IPS-15b (cell line): ENCODE measurements around the gene CEP112.

Experiments
- H3K27me3 ChIP-seq: one replicate; pipeline ENCODE4 v1.6.1; 2013; ENCODE audit warnings: low read length; ENCODE audit not compliant: control insufficient read depth, insufficient read depth
- H3K36me3 ChIP-seq: one replicate; pipeline ENCODE4 v1.6.1; 2013; ENCODE audit warnings: low read length; ENCODE audit not compliant: control insufficient read depth, insufficient read depth
- H3K4me1 ChIP-seq: one replicate; pipeline ENCODE4 v1.6.1; 2013; ENCODE audit warnings: mild to moderate bottlenecking, low read length; ENCODE audit not compliant: control insufficient read depth, insufficient read depth
- H3K4me3 ChIP-seq: one replicate; pipeline ENCODE4 v1.5.1; 2013; ENCODE audit warnings: low read depth, low read length
- H3K9ac ChIP-seq: one replicate; pipeline ENCODE4 v1.6.1; 2013; ENCODE audit warnings: low read depth, mild to moderate bottlenecking, low read length
- H3K9me3 ChIP-seq: one replicate; pipeline ENCODE4 v1.6.1; 2013; ENCODE audit warnings: mild to moderate bottlenecking, low read length; ENCODE audit not compliant: control insufficient read depth, insufficient read depth

Gene CEP112

DNA sequence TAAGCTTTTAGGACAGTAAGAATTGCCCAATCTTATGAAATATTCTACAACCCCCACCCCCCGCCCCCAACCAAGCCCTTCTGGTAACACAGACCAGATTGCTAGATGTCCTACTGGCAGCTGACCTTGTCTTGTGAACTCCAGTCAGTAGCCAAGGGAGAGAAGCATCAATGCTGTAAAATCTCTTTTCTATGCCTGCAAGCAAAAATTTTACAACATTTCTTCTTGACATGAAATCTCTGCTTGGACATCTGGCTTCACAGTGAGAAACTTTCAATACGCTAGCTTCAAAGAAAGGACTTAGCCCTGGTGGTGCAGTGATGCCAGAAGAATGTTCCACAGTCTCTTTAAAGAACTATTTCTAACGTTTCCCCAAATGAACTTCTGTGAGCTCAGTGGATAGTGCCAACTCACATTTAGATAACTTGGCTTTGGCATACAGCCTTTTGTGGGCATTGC lies 461.2 kb downstream of the CEP112 start:
- Histone ChIP-seq H3K4me3 (no peak overlapping the region), H3K27me3 (no peaks in the 10 kb centered on the region), H3K9ac (no peak overlapping the region), H3K4me1 (no peaks in the 10 kb centered on the region), H3K9me3 (no peaks in the 10 kb centered on the region), H3K36me3 (no peaks in the 10 kb centered on the region)

DNA sequence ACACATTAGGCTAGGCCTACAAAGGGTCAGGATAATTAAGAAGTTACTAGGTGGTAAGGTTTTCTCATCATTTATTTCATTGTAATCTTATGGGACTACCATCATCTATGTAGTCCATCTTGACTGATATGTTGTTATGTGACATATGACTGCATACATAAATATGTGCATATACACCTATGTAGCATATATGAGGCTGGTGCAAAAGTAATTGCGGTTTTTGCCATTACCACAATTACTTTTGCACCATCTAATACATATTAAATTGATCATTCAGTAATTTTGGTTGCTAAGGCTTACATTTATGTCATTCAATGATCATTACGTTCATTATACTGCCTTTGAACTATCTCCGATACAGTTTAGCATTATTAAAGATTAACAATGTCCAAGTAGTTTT lies 462.7 kb downstream of the CEP112 start:
- H3K9ac ChIP-seq: no peak overlapping the region

DNA sequence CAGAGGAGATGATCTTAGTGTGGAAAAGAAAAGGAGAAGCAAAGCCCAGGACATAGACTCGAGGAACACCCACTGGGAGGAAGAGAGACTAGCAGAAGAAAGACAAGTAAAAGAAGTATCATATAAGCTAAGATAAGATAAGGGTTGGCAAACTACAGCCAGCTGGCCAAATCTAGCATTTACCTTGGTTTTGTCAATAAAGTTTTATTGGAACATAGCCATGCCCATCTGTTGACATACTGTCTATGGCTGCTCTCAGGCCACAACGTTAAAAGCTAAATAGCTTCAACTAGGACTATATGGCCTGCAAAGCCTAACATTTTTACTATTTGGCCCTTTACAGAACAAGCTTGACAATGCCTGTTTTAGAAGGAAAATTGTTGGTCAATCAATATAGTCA lies 464.1 kb downstream of the CEP112 start:
- Histone ChIP-seq H3K27me3 (no peaks in the 10 kb centered on the region), H3K4me1 (no peaks in the 10 kb centered on the region), H3K9ac (no peak overlapping the region), H3K9me3 (no peaks in the 10 kb centered on the region), H3K4me3 (no peak overlapping the region), H3K36me3 (no peaks in the 10 kb centered on the region)

More for the DNA sequence above, 462.7 kb downstream of the CEP112 start:
- H3K4me1 ChIP-seq: no peaks in the 10 kb centered on the region
- H3K9me3 ChIP-seq: no peaks in the 10 kb centered on the region
- H3K4me3 ChIP-seq: no peak overlapping the region
- no peaks in the 10 kb centered on the region for H3K27me3 ChIP-seq
- no peaks in the 10 kb centered on the region for H3K36me3 ChIP-seq

DNA sequence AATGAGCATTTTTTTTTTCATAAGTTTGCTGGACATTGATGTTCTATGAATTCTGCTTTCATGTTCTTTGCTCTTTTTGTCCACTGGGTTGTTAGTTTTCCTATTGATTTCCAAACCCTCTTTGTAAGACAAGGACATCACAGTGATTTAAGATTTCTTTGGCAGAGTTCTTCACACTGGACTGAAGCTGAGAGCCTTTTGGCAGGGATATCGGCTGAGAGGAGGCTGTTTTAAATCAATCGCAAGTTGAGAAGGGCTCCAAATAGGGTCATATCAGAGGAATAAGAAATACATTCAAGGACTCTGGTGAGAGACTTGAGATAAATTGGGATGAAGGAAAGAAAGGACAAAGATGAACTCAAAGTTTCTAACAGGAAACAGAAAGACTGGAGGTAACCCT lies 464.7 kb downstream of the CEP112 start:
- Histone ChIP-seq H3K36me3 (no peaks in the 10 kb centered on the region), H3K27me3 (no peaks in the 10 kb centered on the region), H3K4me3 (no peak overlapping the region), H3K9ac (no peak overlapping the region), H3K4me1 (no peaks in the 10 kb centered on the region), H3K9me3 (no peaks in the 10 kb centered on the region)

DNA sequence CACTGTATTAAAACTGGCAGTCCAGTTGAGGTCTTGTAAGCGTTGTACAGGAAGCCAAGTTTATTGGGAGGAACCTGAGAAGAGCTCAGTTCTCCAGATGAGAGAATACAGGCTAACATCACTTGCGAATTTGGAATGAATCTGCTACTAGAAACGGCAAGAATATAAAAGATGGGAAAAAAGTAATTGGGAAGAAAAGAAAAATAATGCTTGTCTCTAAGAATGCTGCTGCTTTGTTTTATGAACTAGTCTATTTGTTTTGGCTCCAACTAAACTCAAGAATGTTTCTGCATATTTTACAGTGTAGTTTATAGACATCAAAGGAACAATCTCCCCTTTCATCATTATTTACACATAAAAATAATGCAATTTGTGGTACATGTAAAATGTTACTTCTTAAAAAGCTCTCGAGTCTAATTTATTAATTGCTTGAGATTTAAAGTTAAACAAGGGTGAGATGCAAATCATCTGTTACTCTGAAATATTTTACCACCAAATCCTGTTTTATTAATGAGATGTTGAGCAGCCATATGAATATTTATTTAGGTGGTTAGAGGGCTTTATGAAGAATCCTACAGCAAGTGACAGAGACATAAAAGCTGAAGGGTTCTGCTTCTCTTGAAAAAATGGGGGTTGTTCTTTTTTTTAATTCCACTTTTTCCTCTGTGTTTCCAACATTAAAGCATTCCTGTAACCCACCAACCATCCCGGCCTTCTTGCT lies 468.3 kb downstream of the CEP112 start:
- no peak overlapping the region for H3K9ac ChIP-seq
- no peaks in the 10 kb centered on the region for H3K4me1 ChIP-seq
- no peak overlapping the region for H3K4me3 ChIP-seq
- no peaks in the 10 kb centered on the region for H3K27me3 ChIP-seq
- H3K36me3 ChIP-seq: no peaks in the 10 kb centered on the region
- H3K9me3 ChIP-seq: no peaks in the 10 kb centered on the region

DNA sequence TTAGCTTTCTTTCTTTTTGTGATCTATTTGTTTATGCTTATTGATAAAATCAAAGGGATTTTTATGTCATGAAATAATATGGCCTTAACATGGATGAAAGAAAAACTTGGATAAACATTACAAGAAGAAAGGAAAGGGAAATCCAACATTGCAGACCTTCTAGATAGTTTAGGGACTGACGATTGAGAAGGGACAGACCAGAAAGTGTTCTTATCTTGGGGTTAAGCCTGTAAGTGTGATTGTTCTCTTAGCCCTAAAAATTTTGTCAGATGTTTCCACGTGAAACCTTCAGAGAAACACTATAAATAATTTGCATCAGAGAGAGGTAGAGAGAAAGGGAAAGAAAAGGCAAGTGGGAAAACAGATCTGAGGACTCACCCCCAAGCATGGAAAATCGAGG lies 473.3 kb downstream of the CEP112 start:
- H3K4me3 ChIP-seq: no peak overlapping the region
- H3K9ac ChIP-seq: no peak overlapping the region
- no peaks in the 10 kb centered on the region for H3K36me3 ChIP-seq
- no peaks in the 10 kb centered on the region for H3K27me3 ChIP-seq
- H3K4me1 ChIP-seq: no peaks in the 10 kb centered on the region
- H3K9me3 ChIP-seq: no peaks in the 10 kb centered on the region

DNA sequence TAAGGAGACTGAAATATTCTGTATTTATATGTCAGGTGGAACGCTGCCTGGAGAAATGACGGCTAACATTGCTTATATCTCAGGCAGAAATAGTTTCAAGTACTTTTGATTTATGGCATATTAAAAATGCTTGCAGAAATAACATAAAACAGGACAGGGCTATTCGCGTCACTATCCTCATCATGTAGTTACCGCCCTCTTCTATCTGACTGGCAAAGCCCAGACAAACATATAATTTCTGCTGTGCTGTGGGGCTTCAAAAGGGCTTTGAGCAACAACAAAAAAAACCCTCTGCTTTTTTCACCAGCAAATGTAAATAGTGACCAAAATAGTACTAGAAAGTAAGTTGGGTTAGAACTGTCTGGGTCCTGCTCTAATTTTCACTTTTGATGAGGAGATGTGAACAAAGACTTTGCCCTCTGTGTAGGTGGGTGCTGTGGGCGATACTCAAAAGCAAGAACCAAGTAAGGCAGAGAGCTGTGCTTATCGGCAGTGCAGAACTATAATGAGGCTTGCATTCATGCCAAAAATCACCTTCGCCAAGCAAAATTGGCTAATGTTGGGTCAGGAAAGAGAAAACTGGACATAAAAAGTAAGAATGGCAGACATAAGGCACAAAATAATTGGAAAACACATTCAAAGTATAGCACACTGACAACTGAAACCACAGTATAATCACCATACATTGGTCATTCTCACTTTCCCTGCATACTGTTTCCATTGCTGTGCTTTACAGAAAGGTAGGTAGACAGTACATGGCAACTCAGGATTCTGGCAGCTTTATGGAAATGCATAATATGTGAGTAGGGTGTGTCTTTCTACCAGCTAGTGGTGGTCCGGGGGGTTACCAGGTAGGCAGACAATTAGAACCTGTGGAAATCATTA lies 479.3 kb downstream of the CEP112 start:
- H3K36me3 ChIP-seq: no peaks in the 10 kb centered on the region
- no peaks in the 10 kb centered on the region for H3K27me3 ChIP-seq
- peaks cover 3% of the 10 kb centered on the region for H3K4me1 ChIP-seq
- no peaks in the 10 kb centered on the region for H3K9me3 ChIP-seq
- H3K4me3 ChIP-seq: no peak overlapping the region
- H3K9ac ChIP-seq: no peak overlapping the region

DNA sequence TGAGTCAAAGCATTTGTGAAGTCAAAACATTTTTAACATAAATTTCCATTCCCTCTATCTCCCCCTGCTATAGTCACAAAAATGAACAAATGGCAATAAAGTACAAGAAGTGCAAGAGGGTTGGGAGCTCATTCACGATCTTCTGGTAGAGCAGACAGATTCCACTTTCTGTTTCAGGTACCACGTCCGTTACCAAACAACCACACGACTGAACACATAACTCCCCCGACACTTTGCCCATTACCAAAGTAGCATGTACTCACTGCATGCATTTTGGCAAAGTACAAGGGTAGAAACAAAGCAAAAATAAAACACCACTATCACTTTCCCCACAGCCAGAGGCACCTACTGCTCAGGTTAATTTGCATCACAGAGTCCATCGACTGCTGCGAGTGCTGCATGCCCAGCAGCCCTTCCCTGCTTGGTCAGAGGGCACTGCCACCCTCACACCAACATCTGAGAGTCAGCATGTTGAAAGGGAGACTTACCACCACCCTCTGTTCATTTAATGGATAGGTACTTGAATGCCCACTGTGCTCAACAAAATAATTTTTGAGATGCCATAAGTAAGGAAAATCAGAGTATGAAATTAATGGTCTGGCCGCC lies 480.2 kb downstream of the CEP112 start:
- no peak overlapping the region for H3K9ac ChIP-seq
- H3K9me3 ChIP-seq: no peaks in the 10 kb centered on the region
- no peaks in the 10 kb centered on the region for H3K36me3 ChIP-seq
- no peaks in the 10 kb centered on the region for H3K27me3 ChIP-seq
- H3K4me3 ChIP-seq: no peak overlapping the region
- peaks cover 3% of the 10 kb centered on the region for H3K4me1 ChIP-seq

DNA sequence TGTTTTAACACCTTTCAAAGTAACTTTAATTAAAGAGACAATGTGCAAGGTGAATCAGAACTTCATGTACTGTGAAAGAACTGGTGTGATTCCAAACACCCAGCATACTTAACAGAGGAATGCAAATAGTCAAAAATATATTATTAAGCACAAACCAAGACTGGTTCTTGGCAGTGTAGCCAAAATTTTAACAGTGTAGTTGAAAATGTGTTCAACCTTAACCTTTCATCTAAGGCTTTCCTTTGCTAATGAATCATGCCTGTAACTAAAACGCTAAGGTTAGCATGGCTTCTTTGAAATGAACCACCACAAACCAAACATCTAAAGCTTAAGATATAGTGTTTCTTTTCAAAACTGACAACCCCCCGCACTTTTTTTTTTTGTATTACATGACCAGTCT lies 484.2 kb downstream of the CEP112 start:
- Histone ChIP-seq H3K4me1 (peaks cover 3% of the 10 kb centered on the region), H3K36me3 (no peaks in the 10 kb centered on the region), H3K9ac (no peak overlapping the region), H3K9me3 (no peaks in the 10 kb centered on the region), H3K4me3 (no peak overlapping the region), H3K27me3 (no peaks in the 10 kb centered on the region)

DNA sequence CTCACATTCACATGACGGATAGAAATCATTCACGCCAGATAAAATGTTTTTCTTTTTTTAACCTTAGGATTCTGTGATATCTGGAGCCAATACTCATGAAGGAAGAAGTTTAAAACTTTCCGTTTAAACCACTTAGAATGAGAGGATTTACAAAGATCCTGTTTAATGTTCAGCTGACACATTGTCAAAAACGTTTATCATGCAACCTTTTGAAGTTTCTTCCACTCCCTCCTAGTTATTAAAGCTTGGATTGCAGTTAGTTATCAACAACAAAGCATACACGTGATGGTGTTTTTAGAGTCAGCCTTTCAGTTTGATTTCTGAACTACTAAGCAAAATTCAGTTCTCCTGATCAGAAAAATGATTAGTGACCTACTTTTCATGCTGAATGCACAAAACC lies 487.2 kb downstream of the CEP112 start:
- Histone ChIP-seq H3K27me3 (no peaks in the 10 kb centered on the region), H3K9me3 (no peaks in the 10 kb centered on the region), H3K9ac (no peak overlapping the region), H3K4me1 (no peaks in the 10 kb centered on the region), H3K36me3 (no peaks in the 10 kb centered on the region), H3K4me3 (no peak overlapping the region)

DNA sequence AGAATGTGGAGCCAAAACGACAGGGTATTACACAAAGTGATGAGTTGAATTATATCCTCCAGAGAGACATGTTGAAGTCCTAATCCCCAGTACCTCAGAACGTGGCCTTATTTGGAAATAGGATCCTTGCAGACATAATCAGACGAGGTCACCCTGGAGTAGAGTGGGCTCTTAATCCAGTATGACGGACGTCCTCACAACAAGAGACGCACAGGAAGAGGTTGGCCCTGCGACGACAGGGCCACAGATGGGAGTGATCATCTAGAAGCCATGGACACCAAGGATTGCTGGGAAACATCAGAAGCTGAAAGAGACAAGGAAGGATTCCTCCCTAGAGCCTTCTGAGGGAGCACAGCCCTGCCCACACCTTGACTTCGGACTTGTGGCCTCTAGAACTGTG lies 488.0 kb downstream of the CEP112 start:
- Histone ChIP-seq H3K9me3 (no peaks in the 10 kb centered on the region), H3K4me3 (no peak overlapping the region), H3K4me1 (no peaks in the 10 kb centered on the region), H3K36me3 (no peaks in the 10 kb centered on the region), H3K9ac (no peak overlapping the region), H3K27me3 (no peaks in the 10 kb centered on the region)
